ENCODE results near the gene CTNNBL1.
"Not testable (repeated sequence)": the region's sequence is repeated elsewhere in the genome, so short reads cannot be mapped to it uniquely, and the experiment has no call there.

The CTNNBL1 gene

DNA sequence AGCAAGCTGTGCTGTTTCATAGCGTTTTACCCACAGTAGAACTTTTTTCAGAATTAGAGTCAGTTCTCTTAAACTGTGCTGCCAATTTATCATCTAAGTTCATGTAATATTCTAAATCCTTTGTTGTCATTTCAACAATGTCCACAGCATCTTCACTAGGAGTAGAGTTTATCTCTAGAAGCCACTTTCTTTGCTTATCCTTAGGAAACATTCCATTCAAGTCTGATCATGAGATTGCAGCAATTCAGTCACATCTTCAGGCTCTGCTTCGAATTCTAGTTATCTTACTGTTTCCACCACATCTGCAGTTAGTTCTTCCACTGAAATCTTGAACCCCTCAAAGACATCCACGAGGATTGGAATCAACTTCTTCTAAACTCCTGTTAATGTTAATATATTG, 12.5 kb downstream of the CTNNBL1 start:
- no peak for DNase-seq (ENCODE audit: low read depth in 4 of 4, low spot score in 1 of 4)

GRCh38 chr20:37711001-37711400, 17.2 kb downstream of the CTNNBL1 start:
- DNase-seq (ENCODE audit: low read depth in 4 of 4, low spot score in 1 of 4) = no peak

DNA sequence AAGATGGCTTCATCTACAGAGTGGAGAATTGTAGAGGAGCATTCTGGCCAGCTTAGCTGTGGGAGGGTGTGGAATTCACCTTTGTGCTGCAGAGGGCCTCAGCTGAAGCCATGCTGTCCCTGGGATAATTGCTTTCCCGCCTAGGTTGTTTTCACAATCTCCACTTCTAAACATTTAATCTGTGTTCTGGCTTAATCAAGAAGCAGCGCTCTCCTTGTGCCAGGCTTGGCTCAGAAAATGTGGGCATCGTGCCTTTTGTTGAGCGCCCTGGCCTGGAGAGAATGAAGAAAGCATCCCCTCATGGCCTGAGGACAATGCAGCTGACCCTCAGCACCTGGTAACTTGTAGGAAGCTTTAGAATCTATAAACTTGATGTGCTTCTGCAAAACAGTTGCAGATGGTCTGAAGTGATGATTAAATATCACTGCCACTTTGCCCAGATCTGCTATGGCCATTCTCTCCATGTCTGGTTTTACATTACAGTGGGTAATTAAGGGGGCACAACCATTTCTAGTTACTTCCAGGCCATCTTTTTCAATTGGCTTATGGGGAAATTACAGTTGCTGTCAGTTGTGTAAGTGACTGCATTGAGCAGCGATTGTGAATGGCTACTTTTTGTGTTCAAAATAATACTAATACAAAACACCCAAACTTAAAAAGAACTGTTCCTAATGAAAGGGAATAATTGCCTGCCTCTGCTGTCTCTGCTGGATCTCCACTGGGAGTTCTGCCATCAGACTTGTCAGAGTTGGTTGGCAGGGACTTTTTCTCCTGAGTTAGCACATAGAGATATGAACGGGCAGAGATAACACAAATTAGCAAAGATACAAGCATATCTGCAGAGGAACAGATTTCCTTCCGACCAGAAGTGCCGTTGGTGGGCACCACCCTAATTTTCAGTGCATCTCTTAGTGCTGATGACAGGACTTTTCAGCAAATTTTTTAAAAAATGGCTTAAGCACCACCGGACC, 18.4 kb downstream of the CTNNBL1 start:
- DNase-seq (ENCODE audit: low read depth in 4 of 4, low spot score in 1 of 4) = no peak

GRCh38 chr20:37713396-37713795, 19.6 kb downstream of the CTNNBL1 start:
- DNase-seq (ENCODE audit: low read depth in 4 of 4, low spot score in 1 of 4) = no peak

DNA sequence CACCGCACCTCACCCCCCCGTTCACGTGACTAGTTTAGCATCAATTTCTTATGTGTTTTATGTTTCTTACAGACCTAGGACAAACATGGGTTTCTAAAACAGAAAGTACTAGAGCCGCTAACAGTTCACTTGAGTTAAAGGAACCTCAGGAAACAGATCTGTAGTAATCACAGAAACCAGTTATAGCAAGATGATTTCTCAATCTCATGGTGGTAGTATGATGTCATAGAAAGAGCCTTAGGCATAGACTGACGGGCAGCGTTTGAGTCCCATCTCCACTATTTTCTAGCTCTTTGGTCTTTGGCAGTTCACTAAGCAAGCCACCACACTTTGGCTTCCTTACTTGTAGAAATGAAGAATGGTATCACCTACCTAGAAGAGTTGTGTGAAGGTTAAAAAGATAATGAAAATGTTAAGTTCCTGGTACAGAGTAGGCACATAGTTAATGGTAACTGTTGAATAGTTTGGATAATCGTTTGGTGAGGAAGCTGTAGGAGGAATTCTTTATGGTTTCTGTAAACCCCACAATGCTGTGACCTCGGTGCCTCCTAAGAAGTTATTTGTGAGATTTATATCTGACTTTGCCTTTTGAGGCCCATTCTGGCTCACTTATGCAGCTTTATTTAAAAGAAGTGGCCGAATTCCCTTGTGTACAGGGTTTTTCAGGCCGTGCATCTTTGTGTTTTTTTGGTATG, 21.3 kb downstream of the CTNNBL1 start:
- no peak for DNase-seq (ENCODE audit: low read depth in 4 of 4, low spot score in 1 of 4)

DNA sequence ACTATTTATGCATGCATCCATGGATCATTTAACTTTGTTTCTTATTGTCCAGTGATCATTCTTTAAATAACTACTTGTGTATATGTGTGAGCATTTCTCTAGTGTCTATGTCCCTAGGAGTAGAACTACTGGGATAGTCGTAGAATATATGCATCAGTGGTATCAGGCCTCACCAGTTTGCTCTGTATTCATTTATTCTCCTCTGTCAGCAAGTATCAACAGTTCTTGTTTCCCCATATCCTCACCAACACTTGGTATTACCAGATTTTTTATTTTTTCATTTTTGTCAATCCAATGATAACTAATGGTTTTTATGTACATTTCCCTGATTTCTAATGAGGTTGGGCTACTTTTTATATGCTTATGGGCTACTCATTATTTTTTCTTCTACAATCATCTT, 27.9 kb downstream of the CTNNBL1 start:
- no peak for DNase-seq (ENCODE audit: low read depth in 4 of 4, low spot score in 1 of 4)

GRCh38 chr20:37722312-37722711, 28.5 kb downstream of the CTNNBL1 start:
- not testable (repeated sequence) for DNase-seq (ENCODE audit: low read depth in 4 of 4, low spot score in 1 of 4)

GRCh38 chr20:37723668-37724067, 29.8 kb downstream of the CTNNBL1 start:
- no peak for DNase-seq (ENCODE audit: low read depth in 4 of 4, low spot score in 1 of 4)

DNA sequence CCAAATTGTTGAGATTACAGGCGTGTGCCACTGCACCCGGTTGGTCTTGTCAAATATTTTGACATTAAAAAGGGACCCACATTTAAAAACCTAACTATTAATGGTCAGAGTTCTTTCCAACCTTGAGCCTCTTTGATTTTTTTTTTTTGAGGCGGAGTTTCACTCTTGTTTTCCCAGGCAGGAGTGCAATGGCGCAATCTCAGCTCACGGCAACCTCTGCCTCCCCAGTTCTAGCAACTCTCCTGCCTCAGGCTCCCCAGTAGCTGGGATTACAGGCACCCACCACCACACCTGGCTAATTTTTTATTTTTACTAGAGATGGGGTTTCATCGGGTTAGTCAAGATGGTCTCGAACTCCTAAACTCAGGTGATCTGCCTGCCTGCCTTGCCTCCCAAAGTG, 31.3 kb downstream of the CTNNBL1 start:
- no peak for DNase-seq (ENCODE audit: low read depth in 4 of 4, low spot score in 1 of 4)

DNA sequence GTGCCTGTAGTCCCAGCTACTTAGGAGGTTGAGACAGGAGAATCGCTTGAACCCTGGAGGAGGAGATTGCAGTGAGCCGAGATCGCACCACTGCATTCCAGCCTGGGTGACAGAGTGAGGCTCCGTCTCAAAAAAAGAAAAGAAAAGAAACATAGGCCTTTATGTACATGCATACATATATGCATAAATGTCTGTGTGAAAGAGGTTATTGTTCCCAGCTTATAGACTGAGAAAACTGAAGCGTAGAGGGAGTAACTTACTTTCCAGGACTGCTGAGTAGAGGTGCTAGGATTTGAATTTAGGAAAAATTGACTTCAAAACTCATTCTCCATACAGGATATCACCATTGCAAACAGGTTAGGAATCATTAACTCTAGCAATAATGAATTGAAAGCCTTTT, 32.0 kb downstream of the CTNNBL1 start:
- no peak for DNase-seq (ENCODE audit: low read depth in 4 of 4, low spot score in 1 of 4)

GRCh38 chr20:37726321-37726720, 32.5 kb downstream of the CTNNBL1 start:
- no peak for DNase-seq (ENCODE audit: low read depth in 4 of 4, low spot score in 1 of 4)

GRCh38 chr20:37726971-37727956, 33.4 kb downstream of the CTNNBL1 start:
- no peak for DNase-seq (ENCODE audit: low read depth in 4 of 4, low spot score in 1 of 4)

- no peak for DNase-seq (ENCODE audit: low read depth in 4 of 4, low spot score in 1 of 4)
These were observed 34.3 kb downstream of the CTNNBL1 start for GRCh38 chr20:37727957-37728634.

GRCh38 chr20:37728635-37728983, 34.8 kb downstream of the CTNNBL1 start:
- no peak for DNase-seq (ENCODE audit: low read depth in 4 of 4, low spot score in 1 of 4)

DNA sequence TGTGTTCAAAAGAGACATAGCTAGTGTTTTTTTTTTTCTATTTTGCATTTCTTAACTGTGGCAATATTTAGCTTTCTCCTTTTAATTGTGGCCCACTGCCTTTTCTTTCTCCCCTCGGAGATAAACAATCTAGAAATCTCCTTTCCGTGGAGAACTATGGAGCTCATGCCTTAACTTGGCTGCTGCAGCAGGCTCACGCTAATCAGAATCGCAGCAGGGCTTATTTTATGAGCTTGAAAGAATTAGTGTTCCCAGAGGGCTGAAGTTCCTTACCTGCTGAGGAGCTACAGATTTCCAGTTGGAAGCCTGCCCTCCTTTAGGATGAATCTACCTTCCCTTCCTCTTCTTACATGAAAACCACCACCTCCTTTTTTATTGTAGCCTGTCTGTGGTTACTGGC, 35.6 kb downstream of the CTNNBL1 start:
- no peak for DNase-seq (ENCODE audit: low read depth in 4 of 4, low spot score in 1 of 4)

DNA sequence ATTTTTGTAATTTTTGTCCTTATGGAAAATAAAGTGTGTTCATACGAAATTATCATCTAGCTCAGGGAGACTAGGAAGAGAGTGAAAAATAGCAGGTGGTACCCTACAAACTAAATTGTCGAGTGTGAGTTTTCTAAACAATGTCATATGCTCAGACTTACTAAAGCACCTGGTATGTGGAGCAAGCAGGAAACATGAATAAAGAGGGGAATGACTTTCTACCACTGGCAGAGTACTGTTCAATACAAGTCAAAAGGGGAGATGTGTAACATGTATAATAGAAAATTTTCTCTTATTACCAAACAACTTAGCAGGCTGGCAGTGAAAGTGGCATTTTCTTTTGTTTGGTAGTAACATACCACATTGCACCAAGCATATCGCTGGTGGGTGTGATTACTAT, 36.1 kb downstream of the CTNNBL1 start:
- no peak for DNase-seq (ENCODE audit: low read depth in 4 of 4, low spot score in 1 of 4)

DNA sequence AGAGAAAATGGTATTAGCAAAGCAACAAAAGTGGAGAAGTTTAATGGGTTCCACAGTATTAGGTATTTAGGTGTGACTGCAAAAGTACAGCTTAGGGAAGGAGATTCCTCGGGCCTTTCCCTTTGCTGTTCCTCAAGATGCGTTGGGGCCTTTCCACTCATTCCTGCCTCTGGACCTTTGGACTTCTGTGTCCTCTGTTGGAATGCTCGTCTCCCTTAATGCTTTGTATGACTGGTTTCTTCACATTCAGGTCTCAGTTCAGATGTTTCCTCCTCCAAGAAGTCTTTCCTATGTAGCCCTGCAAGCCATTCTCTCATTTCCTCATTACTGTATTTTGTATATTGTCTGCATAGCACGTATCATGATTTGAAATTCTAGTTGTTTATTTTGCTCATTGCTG, 39.6 kb downstream of the CTNNBL1 start:
- no peak for DNase-seq (ENCODE audit: low read depth in 4 of 4, low spot score in 1 of 4)

DNA sequence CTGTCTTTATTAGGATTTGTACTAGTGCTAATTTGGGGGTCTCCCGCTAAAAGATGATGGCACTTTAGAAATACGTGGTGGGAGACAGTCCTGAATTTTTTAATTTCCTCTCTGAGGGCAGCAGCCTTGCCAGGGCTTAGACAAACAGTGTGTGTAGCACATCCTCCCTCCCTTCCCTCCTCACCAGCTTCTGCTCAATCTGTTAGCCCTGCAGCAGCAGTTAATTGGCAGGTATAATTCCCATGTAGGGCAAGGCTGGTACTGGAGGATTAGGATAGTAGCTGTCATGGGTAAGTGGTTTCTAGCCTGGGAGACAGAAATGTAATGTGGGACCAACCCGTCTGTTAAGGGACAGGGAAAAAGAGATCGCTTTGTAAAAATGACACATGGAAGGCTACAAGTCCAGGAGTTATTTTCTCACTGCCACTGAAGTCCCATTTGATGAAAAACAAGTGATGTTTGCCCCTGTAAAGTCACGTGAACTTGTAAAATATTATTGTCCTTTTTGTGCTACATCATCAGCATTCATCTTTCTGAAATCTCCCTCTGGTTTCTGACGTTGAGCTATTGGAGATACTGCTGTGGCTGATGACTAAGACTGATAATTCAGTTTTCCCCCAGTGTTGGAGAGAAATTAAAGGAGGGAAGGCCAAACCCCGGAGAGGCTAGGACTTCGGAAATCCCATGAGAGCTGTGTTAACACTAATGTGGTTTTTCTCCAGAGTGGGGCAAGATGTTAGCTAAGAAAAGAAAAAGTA, 40.6 kb downstream of the CTNNBL1 start:
- DNase-seq (ENCODE audit: low read depth in 4 of 4, low spot score in 1 of 4) = no peak

DNA sequence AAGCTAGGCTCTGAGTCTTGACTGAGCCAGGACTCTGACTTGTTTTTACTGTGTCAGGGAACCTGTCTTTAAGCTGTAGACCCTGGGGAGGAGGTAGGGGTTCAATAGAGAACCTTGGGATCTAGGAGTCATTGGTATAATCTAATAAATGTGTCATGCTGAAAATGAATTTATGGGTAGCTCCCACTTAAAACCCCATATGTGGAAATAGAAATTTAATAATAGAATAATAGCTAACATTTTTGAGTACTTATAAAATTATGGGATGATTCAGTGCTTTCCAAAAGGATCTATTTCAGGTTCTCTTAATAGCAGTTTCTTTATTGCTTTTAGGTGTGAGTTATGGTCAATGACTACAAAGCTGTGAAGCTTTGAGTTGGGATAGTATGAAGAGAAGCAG, 41.7 kb downstream of the CTNNBL1 start:
- DNase-seq (ENCODE audit: low read depth in 4 of 4, low spot score in 1 of 4) = no peak

DNA sequence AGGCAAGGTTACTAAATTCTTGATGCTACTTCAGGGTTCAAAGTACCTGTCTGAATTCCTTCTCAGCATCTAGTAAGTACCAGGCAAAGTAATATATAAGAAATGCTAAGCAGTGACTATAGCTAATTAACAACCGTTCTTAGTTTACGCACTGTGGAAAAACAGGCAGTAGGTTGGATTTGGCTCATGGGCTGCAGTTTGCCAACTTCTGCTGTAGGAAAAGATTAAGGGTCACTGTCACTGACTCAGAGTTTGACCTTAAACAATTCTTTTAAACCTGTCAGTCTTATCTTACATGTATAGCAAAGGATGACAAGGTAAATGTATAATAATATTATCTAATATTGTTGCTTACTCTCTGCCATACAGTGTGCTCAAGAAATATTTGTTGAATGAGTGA, 42.3 kb downstream of the CTNNBL1 start:
- DNase-seq (ENCODE audit: low read depth in 4 of 4, low spot score in 1 of 4) = no peak

Data from stimulated activated CD4-positive, alpha-beta T cell treated with anti-CD3 and anti-CD28 coated beads, Interleukin-1b, Interleukin-23, amount 100 ng/mL, for 24 hours (primary cell).